ENCODE measurements around the gene SLC9A6.
A peak's percentile ranks its signal among the peaks of the same experiment; 100 is the strongest.

SLC9A6 gene

GRCh38 chrX:136034668-136035067 lies 49.4 kb downstream of the SLC9A6 start:
- Histone ChIP-seq H3K27ac (peak overlapping the region; percentile 76 to 90), H3K4me3 (no peak overlapping the region)
- no peak for DNase-seq (ENCODE audit: low spot score)
- no peak for TF ChIP-seq CTCF (IDR thresholded peaks at IDR 0.05)

GRCh38 chrX:136035663-136036062 lies 50.4 kb downstream of the SLC9A6 start:
- DNase-seq (ENCODE audit: low spot score): no peak
- H3K4me3 ChIP-seq: no peak overlapping the region
- no peak for TF ChIP-seq CTCF (IDR thresholded peaks at IDR 0.05)
- H3K27ac ChIP-seq: peak overlapping the region; percentile 32 to 65

DNA sequence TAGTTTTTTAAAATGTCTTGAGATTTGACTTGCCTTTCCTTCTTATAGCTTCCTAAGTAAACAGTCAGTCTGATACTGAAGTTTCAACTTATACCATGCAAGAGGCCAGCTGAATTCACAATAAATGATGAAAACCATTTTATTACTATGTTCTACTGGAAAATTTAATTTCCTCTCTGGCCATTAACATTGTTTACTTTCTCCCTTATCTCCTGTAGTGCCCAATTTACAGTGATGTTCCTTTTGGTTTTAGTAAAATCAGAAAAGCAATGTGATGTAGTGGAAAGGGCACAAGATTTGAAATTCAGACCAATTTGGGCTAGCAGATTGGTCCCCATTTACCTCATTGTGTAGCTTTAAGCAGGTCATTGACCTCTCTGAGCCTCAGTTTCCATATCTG lies 54.2 kb downstream of the SLC9A6 start:
- TF ChIP-seq CTCF (IDR thresholded peaks at IDR 0.05): no peak
- DNase-seq (ENCODE audit: low spot score): no peak
- Histone ChIP-seq H3K4me3 (peak overlapping the region; percentile 12), H3K27ac (peak overlapping the region; percentile 64 to 78)

- Histone ChIP-seq H3K4me3 (peak overlapping the region; percentile 12), H3K27ac (peak overlapping the region; percentile 64 to 78)
- DNase-seq (ENCODE audit: low spot score): no peak
- TF ChIP-seq CTCF (IDR thresholded peaks at IDR 0.05): no peak
Measured at GRCh38 chrX:136039968-136040367, 54.7 kb downstream of the SLC9A6 start.

- peak overlapping the region in 1 of 2 donors; percentile 70 for H3K27ac ChIP-seq
- no peak for DNase-seq (ENCODE audit: low spot score)
- TF ChIP-seq CTCF (IDR thresholded peaks at IDR 0.05): no peak
- H3K4me3 ChIP-seq: no peak overlapping the region
Measured at GRCh38 chrX:136041254-136041812, 56.1 kb downstream of the SLC9A6 start.

DNA sequence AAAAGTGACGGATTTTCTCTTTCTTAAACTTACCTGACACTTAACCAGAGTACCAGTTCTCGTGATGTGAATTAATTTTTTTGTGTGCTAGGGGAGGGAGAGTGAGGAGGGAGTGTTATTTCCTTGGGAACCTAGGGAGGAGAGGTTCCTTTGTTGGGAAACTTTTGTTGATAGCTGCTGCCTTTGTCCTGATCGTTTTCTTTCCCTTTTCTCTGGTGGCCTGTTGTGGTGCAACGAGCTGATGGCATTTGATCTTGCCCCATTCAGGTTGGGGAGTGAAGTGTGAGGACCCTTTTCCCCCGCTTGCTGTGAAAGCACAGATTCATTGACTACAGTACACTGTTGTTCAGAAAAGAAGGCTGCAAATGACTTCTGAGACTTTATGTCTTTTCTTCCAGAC lies 59.8 kb downstream of the SLC9A6 start:
- no peak for TF ChIP-seq CTCF (IDR thresholded peaks at IDR 0.05)
- H3K4me3 ChIP-seq: no peak overlapping the region
- DNase-seq (ENCODE audit: low spot score): no peak
- no peak overlapping the region for H3K27ac ChIP-seq

DNA sequence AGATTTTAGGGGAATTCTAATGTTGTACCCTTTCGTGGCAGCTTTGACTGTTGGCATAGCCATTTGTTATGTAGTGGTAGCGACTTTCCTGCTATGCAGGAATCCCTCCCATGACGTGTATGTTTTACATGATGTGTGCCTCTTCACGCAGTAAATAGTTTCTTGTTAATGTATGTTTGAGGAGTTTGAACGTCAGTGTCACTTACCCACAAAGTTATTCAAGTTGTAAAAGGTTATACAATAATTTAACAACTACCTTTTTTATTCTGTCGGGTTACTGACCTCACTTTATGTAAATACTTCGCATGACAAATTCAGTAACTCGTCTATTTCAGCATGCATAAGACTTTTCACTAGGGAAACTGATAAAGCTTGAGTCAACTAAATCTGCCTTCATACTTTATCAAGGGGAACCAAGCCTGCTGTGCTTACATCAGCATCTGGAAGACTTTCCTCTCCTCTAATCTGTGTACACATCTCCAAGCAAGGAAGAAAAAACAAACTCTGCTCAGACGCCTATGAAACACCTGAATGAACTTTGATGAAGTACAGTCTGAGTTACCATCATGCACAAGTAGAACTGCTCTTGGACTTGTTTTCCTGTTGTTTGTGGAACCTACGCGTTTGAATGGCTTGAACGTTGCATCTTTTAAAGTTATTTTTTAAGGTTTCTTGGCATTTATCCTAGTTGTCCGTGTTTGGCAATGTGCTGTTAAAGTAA lies 61.2 kb downstream of the SLC9A6 start:
- no peak for DNase-seq (ENCODE audit: low spot score)
- Histone ChIP-seq H3K27ac (no peak overlapping the region), H3K4me3 (no peak overlapping the region)
- no peak for TF ChIP-seq CTCF (IDR thresholded peaks at IDR 0.05)
